Brain microvascular endothelial cell (primary cell): ENCODE measurements around the gene NOTO.

ENCODE experiments used
- DNase-seq: peaks from one replicate; pipeline ENCODE4 v3.0.0-alpha.2; 2020
- H3K27ac ChIP-seq: fragments of 250-450 bp; sonication (Bioruptor Pico); 2 replicates; pipeline ENCODE4 v1.5.1; 2020; ENCODE audit warnings: mild to moderate bottlenecking, moderate library complexity
- H3K27me3 ChIP-seq: fragments of 250-450 bp; sonication (Bioruptor Pico); replicated peaks from 2 replicates; pipeline ENCODE4 v1.5.1; 2020; ENCODE audit warnings: mild to moderate bottlenecking
- H3K36me3 ChIP-seq: fragments of 250-450 bp; sonication (Bioruptor Pico); replicated peaks from 2 replicates; pipeline ENCODE4 v1.5.1; 2020; ENCODE audit warnings: mild to moderate bottlenecking
- H3K4me3 ChIP-seq: 2 replicates; pipeline ENCODE4 v1.5.1; 2011; ENCODE audit warnings: low read depth, mild to moderate bottlenecking, control low read depth, low read length, moderate library complexity
- in situ Hi-C: cut with HindIII; loops from 2 replicates; pipeline ENCODE4 v1.10.0; 2017; ENCODE audit warnings: low sequenced_read_pairs, low pct_ligation_motif_present
- TF ChIP-seq, protein P1 (sequence below): IDR thresholded peaks from 2 replicates; pipeline ENCODE4 v1.5.1; 2011; ENCODE audit warnings: low read depth, mild to moderate bottlenecking, moderate library complexity, low read length, control low read depth, inconsistent platforms; ENCODE audit errors: missing control alignments

Gene NOTO

DNA sequence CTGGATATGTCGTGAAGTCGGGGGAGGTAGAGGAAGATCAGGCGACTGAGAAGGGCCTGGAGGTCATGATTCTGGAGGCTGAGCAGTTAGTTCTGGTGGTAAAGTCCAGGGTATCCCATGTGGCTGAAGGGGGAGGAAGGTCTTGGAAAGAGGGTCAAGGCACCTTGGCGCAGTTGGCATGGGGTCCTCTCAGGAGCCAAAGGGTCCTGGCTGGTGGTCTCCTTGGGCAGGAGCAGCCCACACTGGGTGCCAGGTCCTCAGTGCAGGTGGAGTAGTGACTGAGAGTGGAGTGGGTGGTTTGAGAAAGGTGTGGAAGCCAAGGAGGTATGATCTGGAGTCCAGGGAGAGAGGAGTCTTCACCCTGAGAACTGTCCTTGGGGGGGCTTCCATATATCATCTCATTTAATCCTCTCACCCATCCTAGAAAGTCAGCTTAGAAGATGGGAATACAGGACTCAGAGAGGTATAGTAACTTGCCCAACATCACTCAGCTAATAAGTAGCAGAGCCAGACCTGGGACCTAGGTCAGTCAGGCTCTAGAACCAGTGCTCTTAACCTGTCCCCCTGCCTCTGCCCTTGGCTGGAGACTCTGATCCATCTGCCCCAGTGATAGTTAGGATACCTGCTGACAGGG is 57.4 kb downstream of the NOTO start:
- Histone ChIP-seq H3K36me3 (no peaks in the 10 kb centered on the region), H3K27me3 (no peaks in the 10 kb centered on the region), H3K4me3 (no peak overlapping the region), H3K27ac (no peak overlapping the region)
- in situ Hi-C loops, result no loop called here
- TF ChIP-seq, protein P1, sequence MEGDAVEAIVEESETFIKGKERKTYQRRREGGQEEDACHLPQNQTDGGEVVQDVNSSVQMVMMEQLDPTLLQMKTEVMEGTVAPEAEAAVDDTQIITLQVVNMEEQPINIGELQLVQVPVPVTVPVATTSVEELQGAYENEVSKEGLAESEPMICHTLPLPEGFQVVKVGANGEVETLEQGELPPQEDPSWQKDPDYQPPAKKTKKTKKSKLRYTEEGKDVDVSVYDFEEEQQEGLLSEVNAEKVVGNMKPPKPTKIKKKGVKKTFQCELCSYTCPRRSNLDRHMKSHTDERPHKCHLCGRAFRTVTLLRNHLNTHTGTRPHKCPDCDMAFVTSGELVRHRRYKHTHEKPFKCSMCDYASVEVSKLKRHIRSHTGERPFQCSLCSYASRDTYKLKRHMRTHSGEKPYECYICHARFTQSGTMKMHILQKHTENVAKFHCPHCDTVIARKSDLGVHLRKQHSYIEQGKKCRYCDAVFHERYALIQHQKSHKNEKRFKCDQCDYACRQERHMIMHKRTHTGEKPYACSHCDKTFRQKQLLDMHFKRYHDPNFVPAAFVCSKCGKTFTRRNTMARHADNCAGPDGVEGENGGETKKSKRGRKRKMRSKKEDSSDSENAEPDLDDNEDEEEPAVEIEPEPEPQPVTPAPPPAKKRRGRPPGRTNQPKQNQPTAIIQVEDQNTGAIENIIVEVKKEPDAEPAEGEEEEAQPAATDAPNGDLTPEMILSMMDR, result no peak
- DNase-seq, result no peak

DNA sequence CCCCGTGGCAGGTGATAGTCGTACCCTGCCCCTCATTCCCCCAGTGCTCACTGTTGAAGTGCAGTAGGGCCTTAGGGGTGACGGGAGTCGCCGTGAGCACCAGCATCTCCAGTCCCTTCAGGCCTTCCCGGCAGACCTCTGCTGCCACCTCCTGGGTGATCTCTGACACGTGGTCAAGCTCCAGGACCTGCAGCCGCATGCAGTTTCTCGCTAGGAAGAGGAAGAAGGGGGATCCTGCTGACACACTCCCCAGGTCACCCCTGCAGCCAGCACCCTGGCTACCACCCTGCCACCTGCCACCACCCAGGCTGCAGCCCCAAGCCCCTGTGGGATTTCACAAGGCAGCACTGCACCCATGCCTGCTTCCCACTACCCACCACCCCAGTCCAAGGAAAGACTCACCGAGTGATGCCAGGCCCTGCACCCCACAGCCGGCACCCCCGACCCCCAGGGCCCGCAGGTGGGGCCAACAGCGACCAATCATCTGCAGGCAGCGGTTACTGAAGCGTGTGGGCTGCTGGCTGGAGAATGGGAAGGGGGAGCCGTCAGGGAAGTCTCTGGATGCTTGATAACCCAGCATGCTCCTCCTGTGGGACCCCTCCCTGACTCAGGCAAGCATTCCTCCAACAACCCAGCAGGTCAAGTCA is 58.1 kb downstream of the NOTO start:
- in situ Hi-C loops, result no loop called here

More for the DNA sequence above, 58.1 kb downstream of the NOTO start:
- DNase-seq, result peak; percentile 25
- H3K4me3 ChIP-seq, result no peak overlapping the region
- no peaks in the 10 kb centered on the region for H3K36me3 ChIP-seq
- H3K27me3 ChIP-seq, result no peaks in the 10 kb centered on the region
- TF ChIP-seq, protein P1, result peak; percentile 74
- no peak overlapping the region for H3K27ac ChIP-seq
